ENCODE results near the gene DNAJB8. TPM values are rescaled to one million over a fixed set of nuclear protein-coding genes. Genes with fewer than 3 reads are reported as not detected.

The DNAJB8 gene
- total and polyA plus RNA-seq, 11 donors, result not detected

DNA sequence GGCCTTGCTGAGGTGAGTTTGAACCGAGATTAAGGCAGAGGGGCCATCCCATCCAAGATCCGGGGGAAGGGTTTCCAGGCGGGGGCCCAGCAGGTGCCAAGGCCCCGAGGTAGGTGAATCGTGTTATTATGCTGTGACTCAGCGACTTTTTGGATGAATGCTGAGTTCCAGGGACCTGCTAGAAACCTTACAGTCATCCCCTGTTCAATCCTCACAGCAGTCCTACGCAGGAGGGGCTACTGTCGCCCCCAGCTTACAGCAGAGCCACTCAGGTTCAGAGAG lies 40.9 kb downstream of the DNAJB8 start:
- Histone ChIP-seq H3K27ac (no peak overlapping the region), H3K36me3 (no peaks in the 10 kb centered on the region), H3K27me3 (peaks cover 0 to 25% (median 0%) of the 10 kb centered on the region in 9 donors), H3K4me1 (peaks cover 0 to 14% (median 4%) of the 10 kb centered on the region in 12 donors), H3K9me3 (no peaks in the 10 kb centered on the region), H3K4me3 (no peak overlapping the region)
- no peak for TF ChIP-seq POLR2A (IDR thresholded peaks at IDR 0.05)
- TF ChIP-seq, protein P1, sequence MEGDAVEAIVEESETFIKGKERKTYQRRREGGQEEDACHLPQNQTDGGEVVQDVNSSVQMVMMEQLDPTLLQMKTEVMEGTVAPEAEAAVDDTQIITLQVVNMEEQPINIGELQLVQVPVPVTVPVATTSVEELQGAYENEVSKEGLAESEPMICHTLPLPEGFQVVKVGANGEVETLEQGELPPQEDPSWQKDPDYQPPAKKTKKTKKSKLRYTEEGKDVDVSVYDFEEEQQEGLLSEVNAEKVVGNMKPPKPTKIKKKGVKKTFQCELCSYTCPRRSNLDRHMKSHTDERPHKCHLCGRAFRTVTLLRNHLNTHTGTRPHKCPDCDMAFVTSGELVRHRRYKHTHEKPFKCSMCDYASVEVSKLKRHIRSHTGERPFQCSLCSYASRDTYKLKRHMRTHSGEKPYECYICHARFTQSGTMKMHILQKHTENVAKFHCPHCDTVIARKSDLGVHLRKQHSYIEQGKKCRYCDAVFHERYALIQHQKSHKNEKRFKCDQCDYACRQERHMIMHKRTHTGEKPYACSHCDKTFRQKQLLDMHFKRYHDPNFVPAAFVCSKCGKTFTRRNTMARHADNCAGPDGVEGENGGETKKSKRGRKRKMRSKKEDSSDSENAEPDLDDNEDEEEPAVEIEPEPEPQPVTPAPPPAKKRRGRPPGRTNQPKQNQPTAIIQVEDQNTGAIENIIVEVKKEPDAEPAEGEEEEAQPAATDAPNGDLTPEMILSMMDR (IDR thresholded peaks at IDR 0.05), result no peak
- WGBS, 4 donors, result 20 to 83% (median 79%) methylated on average over 1 to 8 of the region's 8 CpGs
- no peak for ATAC-seq
- intact Hi-C loops (cut with DNase I), result loop anchor here (1.0 to 10.0 kb wide), 13 partner anchors 57 to 328 kb away; no protein-coding TSS in a partner anchor
- DNase-seq, result no peak

DNA sequence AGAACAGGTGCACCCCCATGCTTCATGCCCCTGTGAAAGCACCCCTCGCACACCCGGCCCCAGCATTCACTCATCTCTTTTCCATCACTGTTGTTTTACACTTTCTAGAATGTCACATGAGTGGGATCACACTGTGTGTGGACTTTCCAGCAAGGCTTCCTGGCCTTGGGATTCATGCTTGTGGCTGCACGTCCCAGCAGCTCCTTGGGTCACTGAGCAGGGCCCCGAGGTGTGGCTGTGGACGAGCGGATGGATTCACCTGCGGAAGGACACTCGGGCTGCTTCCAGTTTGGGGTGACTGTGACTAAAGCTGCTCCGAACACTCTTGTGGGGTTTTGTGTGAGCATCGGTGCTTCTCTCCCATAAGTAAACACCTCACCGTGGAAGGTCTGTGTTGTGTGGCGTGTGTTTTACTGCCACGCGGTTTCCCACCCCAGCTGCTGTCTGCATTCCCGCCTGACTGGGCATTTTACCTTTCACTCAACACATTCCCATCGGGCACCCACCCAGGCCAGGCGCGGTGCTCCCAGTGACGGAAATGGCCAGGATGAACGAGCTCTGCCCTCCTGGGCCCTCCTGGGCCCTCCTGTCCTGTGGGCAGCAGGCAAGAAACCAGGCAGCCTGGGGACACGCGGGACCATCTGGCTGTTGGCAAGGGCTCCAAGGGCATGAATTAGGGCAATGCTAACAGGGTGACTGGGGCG lies 41.4 kb downstream of the DNAJB8 start:
- no peak for DNase-seq

GRCh38 chr3:128424508-128425069 lies 42.1 kb downstream of the DNAJB8 start:
- H3K4me3 ChIP-seq, result no peak overlapping the region

More for the DNA sequence above, 41.4 kb downstream of the DNAJB8 start:
- no peak overlapping the region for H3K27ac ChIP-seq
- TF ChIP-seq, protein P1 (IDR thresholded peaks at IDR 0.05), result no peak
- TF ChIP-seq POLR2A (IDR thresholded peaks at IDR 0.05), result no peak
- peaks cover 0 to 14% (median 4%) of the 10 kb centered on the region in 12 donors for H3K4me1 ChIP-seq
- peak in 3 of 4 donors; percentile 15 to 29 (median 28) for ATAC-seq
- WGBS, 4 donors, result 79 to 85% (median 81%) methylated on average over 16 to 23 of the region's 23 CpGs
- no peaks in the 10 kb centered on the region for H3K36me3 ChIP-seq
- H3K27me3 ChIP-seq, result peaks cover 0 to 20% (median 0%) of the 10 kb centered on the region in 9 donors
- intact Hi-C loops (cut with DNase I), result loop anchor here in 8 of 10 donors (2.0 to 10.0 kb wide), 7 partner anchors 57 to 328 kb away; no protein-coding TSS in a partner anchor
- H3K9me3 ChIP-seq, result no peaks in the 10 kb centered on the region
- H3K4me3 ChIP-seq, result no peak overlapping the region

More at GRCh38 chr3:128424508-128425069, 42.1 kb downstream of the DNAJB8 start:
- Histone ChIP-seq H3K4me1 (peaks cover 0 to 14% (median 4%) of the 10 kb centered on the region in 12 donors), H3K36me3 (no peaks in the 10 kb centered on the region), H3K27ac (no peak overlapping the region), H3K27me3 (peaks cover 0 to 16% (median 0%) of the 10 kb centered on the region in 9 donors), H3K9me3 (no peaks in the 10 kb centered on the region)
- no peak for TF ChIP-seq POLR2A (IDR thresholded peaks at IDR 0.05)
- TF ChIP-seq, protein P1 (IDR thresholded peaks at IDR 0.05), result no peak
- ATAC-seq (no peak), DNase-seq (no peak)
- WGBS, 4 donors, result 89 to 94% (median 92%) methylated on average over 14 of the region's 14 CpGs
- intact Hi-C loops (cut with DNase I), result loop anchor here in 8 of 10 donors (2.0 to 10.0 kb wide), 7 partner anchors 58 to 327 kb away; no protein-coding TSS in a partner anchor
